Endothelial cell of umbilical vein (primary cell): ENCODE measurements around the gene TMEFF1. TPM values are rescaled to one million over a fixed set of nuclear protein-coding genes. Genes with fewer than 3 reads are reported as not detected.

ENCODE experiments used
- BruUV-seq: library from RNA; stranded (reverse); fragments of 400-500 nt; replicated peaks from 2 replicates; lab custom pipeline; 2021; lab: Mats Ljungman, UMichigan
- CTCF ChIA-PET: fragments of 300-600, 350-600 bp; sonication (Branson Sonifier 250); formaldehyde crosslinking; loops from one replicate; lab custom pipeline; 2021; ENCODE audit warnings: antibody characterized with exemption, inconsistent platforms; lab: Charles Lee
- POLR2A ChIA-PET: fragments of 300-600, 350-600 bp; sonication (Branson Sonifier 250); formaldehyde crosslinking; loops from one replicate; lab custom pipeline; 2021; ENCODE audit warnings: antibody characterized with exemption, inconsistent platforms; lab: Charles Lee
- DNase-seq: peaks from one replicate; pipeline ENCODE4 v3.0.0-alpha.2; 2011; ENCODE audit warnings: low read depth, low spot score
- FAIRE-seq: peaks from 2 replicates; lab custom pipeline; 2011; peaks lifted over from hg19 to GRCh38; lab: Jason Lieb, UNC
- H2AFZ ChIP-seq: 2 replicates; pipeline ENCODE4 v1.6.0; 2012; ENCODE audit warnings: low read depth, low read length, control low read depth, inconsistent platforms
- H3K27ac ChIP-seq: 2 replicates; pipeline ENCODE4 v1.5.1; 2011; ENCODE audit warnings: low read depth, mild to moderate bottlenecking, control low read depth, low read length, moderate library complexity; ENCODE audit not compliant: insufficient read depth
- H3K27me3 ChIP-seq, 2 experiments: 2 replicates each; pipeline versions ENCODE4 v1.6.0 to v1.6.1; 2011; ENCODE audit warnings: low read length in 2 of 2, mixed read lengths in 1 of 2; ENCODE audit not compliant: control insufficient read depth in 2 of 2, insufficient read depth in 2 of 2
- H3K36me3 ChIP-seq, 2 experiments: 2 replicates in 1 of 2; 3 replicates in 1 of 2; pipeline ENCODE4 v1.5.1; 2011; ENCODE audit warnings: low read length in 2 of 2, mild to moderate bottlenecking in 1 of 2, moderate library complexity in 1 of 2; ENCODE audit not compliant: control insufficient read depth in 2 of 2, insufficient read depth in 2 of 2; ENCODE audit errors: extremely low read depth in 1 of 2
- H3K4me1 ChIP-seq: 3 replicates; pipeline ENCODE4 v1.5.1; 2011; ENCODE audit warnings: mild to moderate bottlenecking, low read length; ENCODE audit not compliant: control insufficient read depth, insufficient read depth; ENCODE audit errors: extremely low read depth
- H3K4me2 ChIP-seq: 2 replicates; pipeline ENCODE4 v1.6.1; 2011; ENCODE audit warnings: low read length, control low read depth, mixed read lengths; ENCODE audit not compliant: insufficient read depth
- H3K4me3 ChIP-seq, 3 experiments: fragments of 200-600 bp in 1 of 3; sonication (generic), shearing (Covaris generic) in 1 of 3; replicated peaks in 1 of 3; 2 replicates each; pipeline ENCODE4 v1.5.1; 2011 to 2016; ENCODE audit warnings: control low read depth in 3 of 3, low read length in 3 of 3, mild to moderate bottlenecking in 2 of 3, inconsistent platforms in 1 of 3, low read depth in 1 of 3, moderate library complexity in 1 of 3; ENCODE audit not compliant: insufficient read depth in 1 of 3
- H3K79me2 ChIP-seq: 2 replicates; pipeline ENCODE4 v1.6.0; 2012; ENCODE audit warnings: low read length, inconsistent platforms; ENCODE audit not compliant: control insufficient read depth, insufficient read depth
- H3K9ac ChIP-seq: replicated peaks from 2 replicates; pipeline ENCODE3; 2011; ENCODE audit warnings: low read length, control low read depth; ENCODE audit not compliant: insufficient read depth; ENCODE audit errors: extremely low read depth
- H3K9me1 ChIP-seq: replicated peaks from 3 replicates; pipeline ENCODE4 v1.6.0; 2011; ENCODE audit warnings: mild to moderate bottlenecking, low read length; ENCODE audit not compliant: control insufficient read depth, insufficient read depth; ENCODE audit errors: extremely low read depth
- H3K9me3 ChIP-seq: replicated peaks from 2 replicates; pipeline ENCODE4 v1.5.1; 2012; ENCODE audit warnings: low read length, inconsistent platforms; ENCODE audit not compliant: control insufficient read depth, insufficient read depth
- H4K20me1 ChIP-seq: replicated peaks from 2 replicates; pipeline ENCODE3; 2011; ENCODE audit warnings: mild to moderate bottlenecking, low read length; ENCODE audit not compliant: control insufficient read depth, insufficient read depth; ENCODE audit errors: extremely low read depth
- EZH2 ChIP-seq: IDR thresholded peaks from 2 replicates; pipeline ENCODE4 v1.6.1; 2012; ENCODE audit warnings: borderline replicate concordance, low read depth, mild to moderate bottlenecking, moderate library complexity, low read length, inconsistent platforms; ENCODE audit not compliant: severe bottlenecking
- GATA2 ChIP-seq: IDR thresholded peaks from 2 replicates; pipeline ENCODE4 v1.7.0; 2011; ENCODE audit warnings: low read depth, mild to moderate bottlenecking, moderate library complexity, mixed read lengths, low read length; ENCODE audit not compliant: insufficient read length, insufficient read depth
- JUN ChIP-seq: IDR thresholded peaks from 2 replicates; pipeline ENCODE4 v1.6.1; 2011; ENCODE audit warnings: borderline replicate concordance, low read depth; ENCODE audit not compliant: insufficient read length, insufficient read depth
- MYC ChIP-seq: IDR thresholded peaks from one replicate; pipeline ENCODE4 v1.6.1; 2011; ENCODE audit warnings: mild to moderate bottlenecking, low read depth, low read length
- dilution Hi-C: fragments of 300-500 bp; cut with MboI; formaldehyde crosslinking; loops from one replicate; pipeline ENCODE4 v1.15.0; 2019; ENCODE audit warnings: low sequenced_read_pairs; ENCODE audit not compliant: extremely low pct_ligation_motif_present
- intact Hi-C: fragments of 100-400 bp; cut with micrococcal nuclease; formaldehyde crosslinking; loops from one replicate; pipeline ENCODE4 v1.10.0; 2022
- polyA plus RNA-seq, 4 experiments: library from polyadenylated mRNA; depleted of rRNA in 3 of 4; stranded (reverse) in 3 of 4; unstranded in 1 of 4; fragments of >200 nt; gene quantifications; 2 replicates each; pipeline versions ENCODE4 v1.2.1 to v1.2.3, GENCODE V29; 2011 to 2012; ENCODE audit warnings: missing spikeins in 1 of 4
- total RNA-seq: library from RNA; stranded (reverse); gene quantifications from 2 replicates; pipeline ENCODE4 v1.2.3, GENCODE V29; 2021

Gene TMEFF1
- total and polyA plus RNA-seq, 2 donors (not counting 3 experiments of a cell fraction or from before 2014, with no cell fraction given) = 3.0 to 14.6 TPM

DNA sequence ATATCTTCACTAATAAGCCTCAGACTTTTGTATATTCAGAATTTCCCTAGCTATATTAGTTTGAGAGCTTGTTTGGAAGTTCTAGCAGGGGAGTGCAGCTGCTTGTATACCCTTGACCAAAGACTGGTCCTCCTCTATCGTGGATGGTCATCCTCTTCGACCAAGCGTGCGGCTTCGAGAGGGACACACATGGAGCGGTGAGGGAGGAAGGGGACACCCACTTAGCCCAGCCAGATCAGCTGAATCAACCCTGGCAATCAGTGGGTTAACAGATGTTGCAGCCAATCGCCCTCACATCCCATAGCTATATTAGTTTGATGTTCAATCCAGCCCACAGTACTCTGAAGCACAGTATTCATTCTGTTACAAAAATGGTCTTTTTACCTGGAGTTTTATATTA lies 108.1 kb downstream of the TMEFF1 start:
- Histone ChIP-seq H3K79me2 (no peaks in the 10 kb centered on the region), H3K9me3 (no peaks in the 10 kb centered on the region), H3K4me1 (peaks cover 4% of the 10 kb centered on the region), H4K20me1 (no peaks in the 10 kb centered on the region), H3K27me3 (no peaks in the 10 kb centered on the region), H3K9ac (no peak overlapping the region), H2AFZ (no peak overlapping the region), H3K4me3 (no peak overlapping the region), H3K4me2 (no peak overlapping the region), H3K27ac (no peak overlapping the region), H3K9me1 (no peaks in the 10 kb centered on the region), H3K36me3 (no peaks in the 10 kb centered on the region)
- ChIA-PET POLR2A (no interaction called here), CTCF (interaction anchor here (1.3 kb wide), 1 partner anchor 19 kb away, joined by 3 read pairs; no protein-coding TSS in a partner anchor)
- no TSS peak for BruUV-seq
- TF ChIP-seq MYC = no peak
- no peak for TF ChIP-seq EZH2
- no peak for TF ChIP-seq GATA2
- intact Hi-C loops = no loop called here
- dilution Hi-C loops = no loop called here
- DNase-seq (no peak), FAIRE-seq (no peak)

DNA sequence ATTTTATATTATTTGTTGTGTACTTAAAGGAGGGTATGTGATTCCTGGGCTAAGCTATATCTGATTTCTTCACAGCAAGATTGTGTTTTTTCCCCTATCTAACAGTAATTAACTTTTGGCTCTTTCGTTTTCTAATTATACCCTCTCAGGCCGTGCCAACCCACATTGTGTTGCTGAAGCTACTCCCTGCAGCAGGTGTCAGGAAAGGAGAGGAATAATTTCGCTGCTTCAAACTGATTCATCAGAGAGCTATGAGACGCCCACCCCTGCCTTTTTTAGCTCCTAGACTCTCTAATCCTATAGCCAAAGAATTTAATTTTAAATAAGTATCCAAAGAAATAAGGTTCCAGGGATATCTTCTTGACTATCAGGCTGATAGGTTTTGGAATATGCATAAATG lies 108.7 kb downstream of the TMEFF1 start:
- Histone ChIP-seq H2AFZ (no peak overlapping the region), H3K4me3 (no peak overlapping the region), H4K20me1 (no peaks in the 10 kb centered on the region), H3K9me3 (no peaks in the 10 kb centered on the region), H3K27me3 (no peaks in the 10 kb centered on the region), H3K9ac (no peak overlapping the region), H3K4me2 (no peak overlapping the region), H3K36me3 (no peaks in the 10 kb centered on the region), H3K79me2 (no peaks in the 10 kb centered on the region), H3K27ac (no peak overlapping the region), H3K4me1 (peaks cover 6% of the 10 kb centered on the region), H3K9me1 (no peaks in the 10 kb centered on the region)
- DNase-seq = no peak
- ChIA-PET POLR2A (no interaction called here), CTCF (interaction anchor here (1.3 kb wide), 1 partner anchor 20 kb away, joined by 3 read pairs; no protein-coding TSS in a partner anchor)
- no peak for TF ChIP-seq JUN
- intact Hi-C loops = no loop called here
- no peak for FAIRE-seq
- no TSS peak for BruUV-seq
- dilution Hi-C loops = no loop called here
